K562 (cell line): ENCODE measurements around the gene ADGRB2. TPM values are rescaled to one million over a fixed set of nuclear protein-coding genes. Genes with fewer than 3 reads are reported as not detected.

Experiments used
- CEBPG ChIP-seq, 3 experiments: fragments of 200-800 bp in 1 of 3; sonication (Bioruptor generic) in 1 of 3; sonication (generic) in 1 of 3; formaldehyde crosslinking in 1 of 3; IDR thresholded peaks in 2 of 3; conservative IDR thresholded peaks in 1 of 3; 2 replicates each; pipeline versions ENCODE4 v1.6.1 to v1.8.0; 2016 to 2022; ENCODE audit warnings: missing compliant biosample characterization in 2 of 3, missing genetic modification characterization in 2 of 3, mild to moderate bottlenecking in 1 of 3, missing genetic modification reagents in 1 of 3
- JUN ChIP-seq, 2 experiments: sonication (generic) in 1 of 2; formaldehyde crosslinking in 1 of 2; IDR thresholded peaks; 2 replicates each; pipeline versions ENCODE4 v1.6.1 to v1.8.0; 2012 to 2022; ENCODE audit warnings: borderline replicate concordance in 2 of 2, mild to moderate bottlenecking in 2 of 2, improper control_type of control experiment in 1 of 2, low read depth in 1 of 2, low read length in 1 of 2, missing genetic modification reagents in 1 of 2
- KAT8 ChIP-seq: fragments of 450-650 bp; IDR thresholded peaks from 2 replicates; pipeline ENCODE4 v1.6.1; 2016; ENCODE audit warnings: low read depth, mild to moderate bottlenecking
- RBM15 ChIP-seq: fragments of 200-400 bp; formaldehyde crosslinking; IDR thresholded peaks from 2 replicates; pipeline ENCODE4 v1.6.1; 2018; ENCODE audit warnings: mild to moderate bottlenecking, low read length, moderate library complexity; ENCODE audit not compliant: insufficient read depth
- RBM17 ChIP-seq: fragments of 200-400 bp; formaldehyde crosslinking; IDR thresholded peaks from 2 replicates; pipeline ENCODE4 v1.6.1; 2017; ENCODE audit warnings: low read depth, mild to moderate bottlenecking, low read length, borderline replicate concordance
- YY1 ChIP-seq, 3 experiments: IDR thresholded peaks; 2 replicates each; pipeline ENCODE4 v1.6.1; 2011; ENCODE audit warnings: low read length in 2 of 3, mild to moderate bottlenecking in 2 of 3, moderate library complexity in 2 of 3, borderline replicate concordance in 1 of 3, control low read depth in 1 of 3, low read depth in 1 of 3; ENCODE audit not compliant: insufficient read depth in 3 of 3, insufficient replicate concordance in 2 of 3, control insufficient read depth in 1 of 3, insufficient read length in 1 of 3; ENCODE audit errors: extremely low read depth in 1 of 3
- ZNF239 ChIP-seq: fragments of 250-450 bp; sonication (Bioruptor Pico); IDR thresholded peaks from 2 replicates; pipeline ENCODE4 v1.4.0; 2020; ENCODE audit warnings: mild to moderate bottlenecking
- ZNF780A ChIP-seq: fragments of 250-450 bp; sonication (Bioruptor Pico); IDR thresholded peaks from 2 replicates; pipeline ENCODE4 v1.5.0; 2021; ENCODE audit warnings: mild to moderate bottlenecking
- polyA plus RNA-seq, 8 experiments: library from polyadenylated mRNA; depleted of rRNA in 4 of 8; stranded (reverse) in 5 of 8; unstranded in 3 of 8; fragments of >200 nt; fragmentation: Nextera tagmentation in 2 of 8; fragmentation: Illumina TruSeq in 1 of 8; extraction: Ambion mirVana in 2 of 8; extraction: Trizol in 1 of 8; gene quantifications; 2 replicates each; pipeline versions ENCODE4 v1.2.1 to v1.2.3, GENCODE V29; 2011 to 2014; ENCODE audit warnings: inconsistent platforms in 1 of 8, missing spikeins in 1 of 8
- total RNA-seq, 7 experiments: library from RNA; depleted of rRNA in 6 of 7; stranded (reverse); fragments of >200 nt in 6 of 7; fragmentation: Illumina TruSeq in 2 of 7; extraction: Trizol in 2 of 7; gene quantifications; 2 replicates each; pipeline versions ENCODE4 v1.2.1 to v1.2.3, GENCODE V29; 2011 to 2021; ENCODE audit warnings: low replicate concordance in 1 of 7
- TF ChIP-seq, protein P1 (sequence below): fragments of 450-650 bp; IDR thresholded peaks from 2 replicates; pipeline ENCODE4 v1.7.1; 2018; ENCODE audit warnings: mild to moderate bottlenecking, low read depth; ENCODE audit not compliant: partially characterized antibody
- TF ChIP-seq, protein P2 (sequence below), 3 experiments: fragments of 200-800 bp in 1 of 3; fragments of 250-450 bp in 1 of 3; fragments of 450-650 bp in 1 of 3; sonication (Bioruptor Pico) in 1 of 3; sonication (Bioruptor generic) in 1 of 3; formaldehyde crosslinking in 1 of 3; IDR thresholded peaks; 2 replicates each; pipeline versions ENCODE4 v1.6.1 to v1.8.0; 2016 to 2022; ENCODE audit warnings: mild to moderate bottlenecking in 2 of 3, missing genetic modification characterization in 2 of 3, missing compliant biosample characterization in 1 of 3, moderate library complexity in 1 of 3
- TF ChIP-seq, protein P3 (sequence below), 2 experiments: fragments of 450-650 bp; IDR thresholded peaks; 2 replicates each; pipeline ENCODE4 v1.6.1; 2018; ENCODE audit warnings: mild to moderate bottlenecking in 2 of 2, low read depth in 1 of 2; ENCODE audit not compliant: partially characterized antibody in 2 of 2

The ADGRB2 gene
- total and polyA plus RNA-seq, 9 of the 15 experiments (the other 6 are each of a cell fraction or from before 2014, with no cell fraction given) = 0.04 to 0.23 (median 0.20) TPM; not detected in 2

DNA sequence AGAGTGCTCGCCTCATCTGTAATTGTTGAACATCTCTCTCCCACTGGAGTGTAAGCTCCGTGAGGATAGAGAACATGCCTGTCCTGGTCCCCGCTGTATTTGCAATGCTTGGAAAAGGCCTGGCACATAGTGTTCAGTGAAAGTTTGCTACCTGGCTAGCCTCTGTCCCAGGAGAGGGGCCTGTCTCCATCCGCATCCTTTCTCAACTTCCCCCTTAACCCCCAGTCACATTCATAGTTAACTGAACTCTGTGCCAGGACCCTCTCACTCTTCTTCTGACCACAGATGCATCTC lies 36.5 kb upstream of the ADGRB2 start (continued):
- TF ChIP-seq, protein P1, sequence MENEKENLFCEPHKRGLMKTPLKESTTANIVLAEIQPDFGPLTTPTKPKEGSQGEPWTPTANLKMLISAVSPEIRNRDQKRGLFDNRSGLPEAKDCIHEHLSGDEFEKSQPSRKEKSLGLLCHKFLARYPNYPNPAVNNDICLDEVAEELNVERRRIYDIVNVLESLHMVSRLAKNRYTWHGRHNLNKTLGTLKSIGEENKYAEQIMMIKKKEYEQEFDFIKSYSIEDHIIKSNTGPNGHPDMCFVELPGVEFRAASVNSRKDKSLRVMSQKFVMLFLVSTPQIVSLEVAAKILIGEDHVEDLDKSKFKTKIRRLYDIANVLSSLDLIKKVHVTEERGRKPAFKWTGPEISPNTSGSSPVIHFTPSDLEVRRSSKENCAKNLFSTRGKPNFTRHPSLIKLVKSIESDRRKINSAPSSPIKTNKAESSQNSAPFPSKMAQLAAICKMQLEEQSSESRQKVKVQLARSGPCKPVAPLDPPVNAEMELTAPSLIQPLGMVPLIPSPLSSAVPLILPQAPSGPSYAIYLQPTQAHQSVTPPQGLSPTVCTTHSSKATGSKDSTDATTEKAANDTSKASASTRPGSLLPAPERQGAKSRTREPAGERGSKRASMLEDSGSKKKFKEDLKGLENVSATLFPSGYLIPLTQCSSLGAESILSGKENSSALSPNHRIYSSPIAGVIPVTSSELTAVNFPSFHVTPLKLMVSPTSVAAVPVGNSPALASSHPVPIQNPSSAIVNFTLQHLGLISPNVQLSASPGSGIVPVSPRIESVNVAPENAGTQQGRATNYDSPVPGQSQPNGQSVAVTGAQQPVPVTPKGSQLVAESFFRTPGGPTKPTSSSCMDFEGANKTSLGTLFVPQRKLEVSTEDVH = no peak
- TF ChIP-seq KAT8 (no peak), RBM17 (no peak), RBM15 (no peak), CEBPG (CRISPR knock-in tag; IDR thresholded peaks at IDR 0.05) (no peak), CEBPG (tag; conservative IDR thresholded peaks at IDR 0.05 in 1 of 2, IDR thresholded peaks at IDR 0.05 in 1 of 2) (no peak), JUN (IDR thresholded peaks at IDR 0.05; ENCODE audit: borderline replicate concordance, low read depth, low read length) (no peak), JUN (CRISPR knock-in tag; IDR thresholded peaks at IDR 0.05; ENCODE audit: borderline replicate concordance) (no peak), YY1 (IDR thresholded peaks at IDR 0.05; ENCODE audit: borderline replicate concordance in 1 of 3, control insufficient read depth in 1 of 3, extremely low read depth in 1 of 3, insufficient read depth in 3 of 3, insufficient read length in 1 of 3, insufficient replicate concordance in 2 of 3, low read depth in 1 of 3, low read length in 2 of 3) (no peak), ZNF239 (CRISPR knock-in tag) (no peak), ZNF780A (CRISPR knock-in tag) (no peak)
- TF ChIP-seq, protein P2, sequence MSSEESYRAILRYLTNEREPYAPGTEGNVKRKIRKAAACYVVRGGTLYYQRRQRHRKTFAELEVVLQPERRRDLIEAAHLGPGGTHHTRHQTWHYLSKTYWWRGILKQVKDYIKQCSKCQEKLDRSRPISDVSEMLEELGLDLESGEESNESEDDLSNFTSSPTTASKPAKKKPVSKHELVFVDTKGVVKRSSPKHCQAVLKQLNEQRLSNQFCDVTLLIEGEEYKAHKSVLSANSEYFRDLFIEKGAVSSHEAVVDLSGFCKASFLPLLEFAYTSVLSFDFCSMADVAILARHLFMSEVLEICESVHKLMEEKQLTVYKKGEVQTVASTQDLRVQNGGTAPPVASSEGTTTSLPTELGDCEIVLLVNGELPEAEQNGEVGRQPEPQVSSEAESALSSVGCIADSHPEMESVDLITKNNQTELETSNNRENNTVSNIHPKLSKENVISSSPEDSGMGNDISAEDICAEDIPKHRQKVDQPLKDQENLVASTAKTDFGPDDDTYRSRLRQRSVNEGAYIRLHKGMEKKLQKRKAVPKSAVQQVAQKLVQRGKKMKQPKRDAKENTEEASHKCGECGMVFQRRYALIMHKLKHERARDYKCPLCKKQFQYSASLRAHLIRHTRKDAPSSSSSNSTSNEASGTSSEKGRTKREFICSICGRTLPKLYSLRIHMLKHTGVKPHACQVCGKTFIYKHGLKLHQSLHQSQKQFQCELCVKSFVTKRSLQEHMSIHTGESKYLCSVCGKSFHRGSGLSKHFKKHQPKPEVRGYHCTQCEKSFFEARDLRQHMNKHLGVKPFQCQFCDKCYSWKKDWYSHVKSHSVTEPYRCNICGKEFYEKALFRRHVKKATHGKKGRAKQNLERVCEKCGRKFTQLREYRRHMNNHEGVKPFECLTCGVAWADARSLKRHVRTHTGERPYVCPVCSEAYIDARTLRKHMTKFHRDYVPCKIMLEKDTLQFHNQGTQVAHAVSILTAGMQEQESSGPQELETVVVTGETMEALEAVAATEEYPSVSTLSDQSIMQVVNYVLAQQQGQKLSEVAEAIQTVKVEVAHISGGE (CRISPR knock-in tag; IDR thresholded peaks at IDR 0.05) = no peak
- TF ChIP-seq, protein P3, sequence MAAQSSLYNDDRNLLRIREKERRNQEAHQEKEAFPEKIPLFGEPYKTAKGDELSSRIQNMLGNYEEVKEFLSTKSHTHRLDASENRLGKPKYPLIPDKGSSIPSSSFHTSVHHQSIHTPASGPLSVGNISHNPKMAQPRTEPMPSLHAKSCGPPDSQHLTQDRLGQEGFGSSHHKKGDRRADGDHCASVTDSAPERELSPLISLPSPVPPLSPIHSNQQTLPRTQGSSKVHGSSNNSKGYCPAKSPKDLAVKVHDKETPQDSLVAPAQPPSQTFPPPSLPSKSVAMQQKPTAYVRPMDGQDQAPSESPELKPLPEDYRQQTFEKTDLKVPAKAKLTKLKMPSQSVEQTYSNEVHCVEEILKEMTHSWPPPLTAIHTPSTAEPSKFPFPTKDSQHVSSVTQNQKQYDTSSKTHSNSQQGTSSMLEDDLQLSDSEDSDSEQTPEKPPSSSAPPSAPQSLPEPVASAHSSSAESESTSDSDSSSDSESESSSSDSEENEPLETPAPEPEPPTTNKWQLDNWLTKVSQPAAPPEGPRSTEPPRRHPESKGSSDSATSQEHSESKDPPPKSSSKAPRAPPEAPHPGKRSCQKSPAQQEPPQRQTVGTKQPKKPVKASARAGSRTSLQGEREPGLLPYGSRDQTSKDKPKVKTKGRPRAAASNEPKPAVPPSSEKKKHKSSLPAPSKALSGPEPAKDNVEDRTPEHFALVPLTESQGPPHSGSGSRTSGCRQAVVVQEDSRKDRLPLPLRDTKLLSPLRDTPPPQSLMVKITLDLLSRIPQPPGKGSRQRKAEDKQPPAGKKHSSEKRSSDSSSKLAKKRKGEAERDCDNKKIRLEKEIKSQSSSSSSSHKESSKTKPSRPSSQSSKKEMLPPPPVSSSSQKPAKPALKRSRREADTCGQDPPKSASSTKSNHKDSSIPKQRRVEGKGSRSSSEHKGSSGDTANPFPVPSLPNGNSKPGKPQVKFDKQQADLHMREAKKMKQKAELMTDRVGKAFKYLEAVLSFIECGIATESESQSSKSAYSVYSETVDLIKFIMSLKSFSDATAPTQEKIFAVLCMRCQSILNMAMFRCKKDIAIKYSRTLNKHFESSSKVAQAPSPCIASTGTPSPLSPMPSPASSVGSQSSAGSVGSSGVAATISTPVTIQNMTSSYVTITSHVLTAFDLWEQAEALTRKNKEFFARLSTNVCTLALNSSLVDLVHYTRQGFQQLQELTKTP (IDR thresholded peaks at IDR 0.05; ENCODE audit: low read depth in 1 of 2, partially characterized antibody in 2 of 2) = no peak
